Activated CD4-positive, alpha-beta T cell treated with anti-CD3 and anti-CD28 coated beads, Interleukin-2, amount 10 ng/mL, durations not matched to agents 24 days and 14 days (primary cell): ENCODE results near the gene INPP5A. TPM values are rescaled to one million over a fixed set of nuclear protein-coding genes. Genes with fewer than 3 reads are reported as not detected.
A peak's percentile ranks its signal among the peaks of the same experiment; 100 is the strongest.
"Not testable (repeated sequence)": the region's sequence is repeated elsewhere in the genome, so short reads cannot be mapped to it uniquely, and the experiment has no call there.

ENCODE experiments used
- DNase-seq: peaks from one replicate; pipeline ENCODE4 v3.0.0; 2022
- H3K27ac Mint-ChIP-seq: one replicate; pipeline ENCODE4 v1.8.0; 2022; ENCODE audit warnings: mild to moderate bottlenecking, mixed read lengths
- H3K27me3 Mint-ChIP-seq: one replicate; pipeline ENCODE4 v1.8.0; 2022; ENCODE audit warnings: mixed read lengths
- H3K36me3 Mint-ChIP-seq: one replicate; pipeline ENCODE4 v1.8.0; 2022; ENCODE audit warnings: low read depth, mild to moderate bottlenecking, mixed read lengths
- H3K4me1 Mint-ChIP-seq: one replicate; pipeline ENCODE4 v1.8.0; 2021; ENCODE audit warnings: mixed read lengths
- H3K4me3 Mint-ChIP-seq: one replicate; pipeline ENCODE4 v1.8.0; 2022; ENCODE audit warnings: mild to moderate bottlenecking, moderate library complexity, mixed read lengths
- H3K9me3 Mint-ChIP-seq: one replicate; pipeline ENCODE4 v1.8.0; 2021; ENCODE audit warnings: mixed read lengths
- intact Hi-C: fragments of 100-400 bp; cut with micrococcal nuclease; formaldehyde crosslinking; loops from one replicate; pipeline ENCODE4 v1.15.1; 2023
- total RNA-seq: library from RNA; stranded (reverse); gene quantifications from 2 replicates; pipeline ENCODE4 v1.2.3, GENCODE V29; 2022

Gene INPP5A, protein sequence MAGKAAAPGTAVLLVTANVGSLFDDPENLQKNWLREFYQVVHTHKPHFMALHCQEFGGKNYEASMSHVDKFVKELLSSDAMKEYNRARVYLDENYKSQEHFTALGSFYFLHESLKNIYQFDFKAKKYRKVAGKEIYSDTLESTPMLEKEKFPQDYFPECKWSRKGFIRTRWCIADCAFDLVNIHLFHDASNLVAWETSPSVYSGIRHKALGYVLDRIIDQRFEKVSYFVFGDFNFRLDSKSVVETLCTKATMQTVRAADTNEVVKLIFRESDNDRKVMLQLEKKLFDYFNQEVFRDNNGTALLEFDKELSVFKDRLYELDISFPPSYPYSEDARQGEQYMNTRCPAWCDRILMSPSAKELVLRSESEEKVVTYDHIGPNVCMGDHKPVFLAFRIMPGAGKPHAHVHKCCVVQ
- 10.3 and 10.5 TPM in 2 replicates for total RNA-seq

GRCh38 chr10:132537684-132538001 lies at the start of gene INPP5A:
TSS of gene INPP5A (plus strand) at chr10:132537787. CDS start at chr10:132538097, 310 bp downstream.
- intact Hi-C loops: loop anchor here (1.0 to 10.0 kb wide), 7 partner anchors 90 to 379 kb away; partner anchors contain the start of genes LRRC27 and PWWP2B
- Mint-ChIP-seq H3K27ac (peak within 1 kb of the TSS; percentile 81), H3K36me3 (peaks cover 7% of the 10 kb centered on the region), H3K9me3 (peaks cover 2% of the 10 kb centered on the region), H3K4me3 (peak within 1 kb of the TSS; percentile 92), H3K4me1 (peaks cover 45% of the 10 kb centered on the region), H3K27me3 (peaks cover 7% of the 10 kb centered on the region)
- DNase-seq: no peak

- no peaks in the 10 kb centered on the region for H3K36me3 Mint-ChIP-seq
- no peak for DNase-seq
- H3K27me3 Mint-ChIP-seq: no peaks in the 10 kb centered on the region
- no peaks in the 10 kb centered on the region for H3K4me1 Mint-ChIP-seq
- intact Hi-C loops: no loop called here
- H3K9me3 Mint-ChIP-seq: no peaks in the 10 kb centered on the region
- H3K4me3 Mint-ChIP-seq: no peak overlapping the region
- H3K27ac Mint-ChIP-seq: no peak overlapping the region
These were observed 49.3 kb upstream of the INPP5A start for GRCh38 chr10:132488231-132488821.

GRCh38 chr10:132489053-132489703 lies 48.4 kb upstream of the INPP5A start:
- no peak overlapping the region for H3K27ac Mint-ChIP-seq
- no peaks in the 10 kb centered on the region for H3K4me1 Mint-ChIP-seq
- no peaks in the 10 kb centered on the region for H3K27me3 Mint-ChIP-seq
- H3K4me3 Mint-ChIP-seq: no peak overlapping the region
- intact Hi-C loops: no loop called here
- no peak for DNase-seq
- H3K36me3 Mint-ChIP-seq: no peaks in the 10 kb centered on the region
- no peaks in the 10 kb centered on the region for H3K9me3 Mint-ChIP-seq

DNA sequence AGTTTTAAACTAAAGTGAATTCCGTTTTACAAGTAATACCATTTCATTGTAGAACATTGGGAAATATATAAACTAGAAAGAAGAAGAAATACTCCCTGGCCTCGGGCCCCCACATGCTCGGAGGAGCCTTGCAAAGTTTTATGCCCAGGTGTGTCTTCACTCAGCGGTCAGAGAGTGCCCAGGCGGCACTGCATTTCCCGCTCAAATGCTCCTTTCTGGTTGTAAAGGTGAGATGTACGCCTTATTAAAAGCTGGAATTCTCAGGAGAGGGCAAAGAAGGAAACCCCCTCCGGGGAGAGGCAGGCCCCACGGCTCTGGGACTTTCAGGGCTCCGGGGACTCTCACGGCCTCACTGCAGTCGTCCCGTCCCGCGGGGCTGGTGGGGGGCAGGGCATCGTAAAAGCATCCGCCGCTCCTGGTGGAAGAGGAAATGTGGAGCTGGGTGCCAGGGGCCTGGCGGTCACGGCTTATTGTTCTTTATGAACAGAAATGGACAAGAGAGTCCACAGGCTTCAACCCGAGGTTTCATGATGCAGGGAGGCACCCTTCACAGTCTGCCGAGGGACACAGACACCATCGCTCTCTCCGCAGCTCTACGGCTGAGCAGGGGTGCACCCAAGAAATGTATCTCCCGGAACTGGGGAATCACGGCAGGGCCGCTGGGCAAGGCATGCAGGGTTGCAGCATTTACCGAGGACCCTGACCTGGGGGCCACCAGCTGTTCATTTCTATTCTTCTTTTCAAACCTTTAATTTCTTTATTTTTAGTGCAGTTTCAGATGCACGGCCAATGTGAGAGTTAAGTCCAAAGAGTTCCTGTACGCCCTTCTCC lies 47.7 kb upstream of the INPP5A start:
- intact Hi-C loops: no loop called here
- Mint-ChIP-seq H3K27me3 (no peaks in the 10 kb centered on the region), H3K36me3 (no peaks in the 10 kb centered on the region), H3K27ac (no peak overlapping the region), H3K9me3 (no peaks in the 10 kb centered on the region), H3K4me1 (no peaks in the 10 kb centered on the region), H3K4me3 (no peak overlapping the region)
- DNase-seq: no peak

DNA sequence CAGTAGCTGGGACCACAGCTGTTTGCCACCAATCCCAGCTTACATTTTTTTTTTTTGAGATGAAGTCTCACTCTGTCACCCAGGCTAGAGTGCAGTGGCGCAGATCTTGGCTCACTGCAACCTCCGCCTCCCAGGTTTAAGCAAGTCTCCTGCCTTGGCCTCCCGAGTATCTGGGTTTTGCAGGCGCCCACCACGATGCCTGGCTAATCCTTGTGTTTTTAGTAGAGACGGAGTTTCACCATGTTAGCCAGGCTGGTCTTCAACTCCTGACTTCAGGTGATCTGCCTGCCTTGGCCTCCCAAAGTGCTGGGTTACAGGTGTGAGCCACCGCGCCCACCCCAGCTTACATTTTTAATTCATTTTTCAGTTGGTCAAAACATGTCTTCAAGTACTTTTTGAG lies 46.1 kb upstream of the INPP5A start:
- H3K4me1 Mint-ChIP-seq, H3K36me3 Mint-ChIP-seq, H3K27me3 Mint-ChIP-seq, DNase-seq, H3K4me3 Mint-ChIP-seq, H3K9me3 Mint-ChIP-seq, H3K27ac Mint-ChIP-seq, intact Hi-C loops: not testable (repeated sequence)

GRCh38 chr10:132492323-132493025 lies 45.1 kb upstream of the INPP5A start:
- Mint-ChIP-seq H3K4me1 (no peaks in the 10 kb centered on the region), H3K4me3 (no peak overlapping the region), H3K27ac (no peak overlapping the region), H3K9me3 (no peaks in the 10 kb centered on the region), H3K27me3 (peaks cover 2% of the 10 kb centered on the region), H3K36me3 (no peaks in the 10 kb centered on the region)
- DNase-seq: no peak
- intact Hi-C loops: no loop called here

- DNase-seq: no peak
- H3K27ac Mint-ChIP-seq: no peak overlapping the region
- no peaks in the 10 kb centered on the region for H3K4me1 Mint-ChIP-seq
- H3K4me3 Mint-ChIP-seq: no peak overlapping the region
- H3K36me3 Mint-ChIP-seq: no peaks in the 10 kb centered on the region
- intact Hi-C loops: no loop called here
- no peaks in the 10 kb centered on the region for H3K9me3 Mint-ChIP-seq
- peaks cover 2% of the 10 kb centered on the region for H3K27me3 Mint-ChIP-seq
These were observed 44.3 kb upstream of the INPP5A start for GRCh38 chr10:132493246-132493755.

DNA sequence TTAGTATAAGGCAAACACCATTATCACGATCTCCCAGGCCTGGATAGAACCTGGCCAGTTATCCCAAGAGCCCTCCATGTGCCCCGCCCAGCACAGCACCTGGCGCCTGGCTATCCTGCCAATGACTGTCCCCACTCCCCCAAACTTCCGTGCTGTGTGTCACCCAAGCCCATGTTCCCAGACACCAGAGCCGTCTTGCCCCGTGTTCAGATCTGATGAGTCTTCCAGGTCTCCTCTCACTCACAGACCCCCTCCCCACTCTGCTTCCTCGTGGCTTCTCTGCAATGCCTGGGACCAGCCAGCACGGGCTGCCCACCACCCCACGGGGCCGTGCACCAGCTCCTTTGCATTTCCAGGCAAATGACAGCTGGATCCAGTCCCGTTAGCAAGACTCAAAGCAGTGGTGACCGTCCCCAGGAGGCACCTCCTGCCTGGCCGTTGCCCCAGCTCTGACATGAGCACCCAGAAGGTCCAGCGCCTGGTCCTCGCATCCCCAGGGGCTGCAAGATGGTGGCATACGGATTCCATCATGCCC lies 43.8 kb upstream of the INPP5A start:
- DNase-seq: no peak
- intact Hi-C loops: no loop called here

GRCh38 chr10:132494866-132495630 lies 42.5 kb upstream of the INPP5A start:
- intact Hi-C loops: no loop called here
- no peak for DNase-seq
- Mint-ChIP-seq H3K27me3 (peaks cover 2% of the 10 kb centered on the region), H3K4me3 (no peak overlapping the region), H3K36me3 (no peaks in the 10 kb centered on the region), H3K27ac (no peak overlapping the region), H3K9me3 (no peaks in the 10 kb centered on the region), H3K4me1 (no peaks in the 10 kb centered on the region)

More for the DNA sequence above, 43.8 kb upstream of the INPP5A start:
- Mint-ChIP-seq H3K9me3 (no peaks in the 10 kb centered on the region), H3K27me3 (peaks cover 2% of the 10 kb centered on the region), H3K27ac (no peak overlapping the region), H3K4me3 (no peak overlapping the region), H3K36me3 (no peaks in the 10 kb centered on the region), H3K4me1 (no peaks in the 10 kb centered on the region)

GRCh38 chr10:132496360-132497062 lies 41.1 kb upstream of the INPP5A start:
- intact Hi-C loops: no loop called here
- no peak for DNase-seq
- Mint-ChIP-seq H3K36me3 (no peaks in the 10 kb centered on the region), H3K9me3 (no peaks in the 10 kb centered on the region), H3K4me1 (no peaks in the 10 kb centered on the region), H3K27ac (no peak overlapping the region), H3K4me3 (no peak overlapping the region), H3K27me3 (peaks cover 8% of the 10 kb centered on the region)

DNA sequence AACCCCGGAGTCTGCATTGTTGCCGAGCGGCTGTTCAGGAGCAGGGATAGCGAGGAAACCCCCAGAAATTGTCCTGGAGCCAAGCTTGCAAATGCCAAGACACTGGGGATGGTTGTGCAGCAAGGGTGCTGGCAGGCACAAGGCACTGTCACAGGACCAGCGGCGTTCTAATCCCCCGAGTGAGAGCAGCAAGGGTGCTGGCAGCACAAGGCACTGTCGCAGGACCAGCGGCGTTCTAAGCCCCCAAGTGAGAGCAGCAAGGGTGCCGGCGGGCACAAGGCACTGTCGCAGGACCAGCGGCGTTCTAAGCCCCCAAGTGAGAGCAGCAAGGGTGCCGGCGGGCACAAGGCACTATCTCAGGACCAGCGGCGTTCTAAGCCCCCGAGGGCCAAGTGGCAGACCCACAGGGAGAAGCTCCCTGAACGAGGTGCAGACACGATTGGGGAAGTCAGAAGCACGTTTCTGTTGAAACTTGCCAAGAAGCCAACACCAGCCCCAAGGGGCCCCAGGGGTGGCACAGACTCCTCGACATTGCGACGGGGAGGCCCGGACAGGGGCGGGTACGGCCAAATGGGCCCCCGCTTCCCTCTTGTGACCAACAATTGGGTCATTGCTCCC lies 40.4 kb upstream of the INPP5A start:
- Mint-ChIP-seq H3K4me1 (no peaks in the 10 kb centered on the region), H3K36me3 (no peaks in the 10 kb centered on the region), H3K27me3 (peaks cover 8% of the 10 kb centered on the region), H3K4me3 (no peak overlapping the region), H3K9me3 (no peaks in the 10 kb centered on the region), H3K27ac (no peak overlapping the region)
- no peak for DNase-seq
- intact Hi-C loops: no loop called here
